Left kidney (tissue), 2 donors: ENCODE results near the gene PAK4. TPM values are rescaled to one million over a fixed set of nuclear protein-coding genes. Genes with fewer than 3 reads are reported as not detected.
A peak's percentile ranks its signal among the peaks of the same experiment; 100 is the strongest.
"Not testable (repeated sequence)": the region's sequence is repeated elsewhere in the genome, so short reads cannot be mapped to it uniquely, and the experiment has no call there.

Source experiments
- DNase-seq: peaks from one replicate; pipeline ENCODE4 v3.0.0-alpha.2; 2013
- polyA plus RNA-seq: library from polyadenylated mRNA; unstranded; fragments of 120-200 nt; gene quantifications from one replicate; pipeline ENCODE4 v1.2.1, GENCODE V29; 2013; ENCODE audit not compliant: insufficient read length

The PAK4 gene
- polyA plus RNA-seq, 1 donor: 46.1 TPM

DNA sequence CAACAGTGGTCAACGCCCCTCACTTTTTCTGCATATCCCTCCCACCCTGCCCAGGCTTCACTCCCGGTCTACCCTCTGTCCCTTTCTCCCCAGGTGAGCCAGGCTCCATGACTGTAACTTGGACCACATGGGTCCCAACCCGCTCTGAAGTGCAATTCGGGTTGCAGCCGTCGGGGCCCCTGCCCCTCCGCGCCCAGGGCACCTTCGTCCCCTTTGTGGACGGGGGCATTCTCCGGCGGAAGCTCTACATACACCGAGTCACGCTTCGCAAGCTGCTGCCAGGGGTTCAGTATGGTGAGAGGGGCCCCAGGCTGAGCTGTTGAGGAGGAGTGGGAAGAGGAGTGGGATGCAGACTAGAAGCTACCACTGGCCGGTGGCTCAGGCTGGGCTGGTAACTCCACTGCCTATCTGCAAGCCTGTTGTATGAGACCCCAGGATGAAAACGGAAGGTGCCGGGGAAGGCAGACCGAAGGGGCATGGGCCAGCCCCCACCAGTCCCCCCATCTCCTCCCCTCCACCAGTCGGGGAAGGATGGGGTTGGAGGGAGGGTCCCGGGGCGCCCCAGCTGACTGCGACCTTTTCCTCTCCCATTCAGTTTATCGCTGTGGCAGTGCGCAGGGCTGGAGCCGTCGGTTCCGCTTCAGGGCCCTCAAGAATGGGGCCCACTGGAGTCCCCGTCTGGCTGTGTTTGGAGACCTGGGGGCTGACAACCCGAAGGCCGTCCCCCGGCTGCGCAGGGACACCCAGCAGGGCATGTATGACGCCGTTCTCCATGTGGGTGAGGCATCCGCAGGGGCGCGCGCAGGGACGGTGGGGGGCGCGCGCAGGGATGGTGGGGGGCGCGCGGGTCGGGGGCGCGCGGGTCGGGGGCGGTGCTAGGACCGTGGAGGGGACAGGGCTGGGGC lies 27.0 kb upstream of the PAK4 start:
- DNase-seq: no peak

DNA sequence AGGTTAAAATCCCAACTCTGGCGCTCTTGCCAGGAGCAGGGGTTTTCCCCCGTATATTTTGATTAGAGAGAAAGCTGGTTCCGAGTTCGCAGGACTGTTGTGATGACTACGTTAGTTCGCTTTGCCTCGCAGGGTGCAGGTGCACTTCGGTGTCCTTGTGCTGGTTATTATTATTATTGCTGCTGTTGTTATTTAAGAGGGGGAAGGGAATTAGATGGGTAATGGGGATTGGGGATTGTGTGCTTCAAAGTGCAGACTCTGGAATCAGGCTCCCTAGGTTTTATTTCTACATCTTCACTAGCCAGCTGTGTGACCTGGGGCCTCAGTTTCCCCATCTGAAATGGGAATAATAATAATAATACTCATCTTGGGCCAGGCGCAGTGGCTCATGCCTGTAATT lies 26.2 kb upstream of the PAK4 start:
- no peak for DNase-seq

DNA sequence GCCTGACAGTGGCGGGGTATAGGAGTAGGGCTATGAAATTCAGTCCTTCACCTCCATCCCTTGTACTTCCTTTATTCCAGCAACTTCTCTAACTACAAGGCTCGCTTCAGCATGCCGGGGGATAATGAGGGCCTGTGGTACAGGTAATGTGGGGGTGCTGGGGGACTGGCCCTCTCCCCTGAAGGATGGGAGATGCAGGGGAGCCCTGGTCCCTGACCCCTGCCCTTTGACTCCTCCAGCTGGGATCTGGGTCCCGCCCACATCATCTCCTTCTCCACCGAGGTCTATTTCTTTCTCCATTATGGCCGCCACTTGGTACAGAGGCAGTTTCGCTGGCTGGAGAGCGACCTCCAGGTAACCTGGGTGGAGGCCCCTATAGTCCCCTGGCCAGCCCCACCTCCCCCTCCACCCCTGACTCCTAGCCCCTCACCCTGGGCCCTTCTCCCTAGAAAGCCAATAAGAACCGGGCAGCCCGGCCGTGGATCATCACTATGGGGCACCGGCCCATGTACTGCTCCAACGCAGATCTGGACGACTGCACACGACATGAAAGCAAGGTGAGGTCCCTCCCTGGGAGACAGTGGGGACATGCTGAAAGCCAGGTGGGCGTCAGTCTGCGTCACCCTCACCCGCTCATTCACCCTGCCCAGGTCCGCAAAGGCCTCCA lies 25.0 kb upstream of the PAK4 start:
- DNase-seq: no peak

DNA sequence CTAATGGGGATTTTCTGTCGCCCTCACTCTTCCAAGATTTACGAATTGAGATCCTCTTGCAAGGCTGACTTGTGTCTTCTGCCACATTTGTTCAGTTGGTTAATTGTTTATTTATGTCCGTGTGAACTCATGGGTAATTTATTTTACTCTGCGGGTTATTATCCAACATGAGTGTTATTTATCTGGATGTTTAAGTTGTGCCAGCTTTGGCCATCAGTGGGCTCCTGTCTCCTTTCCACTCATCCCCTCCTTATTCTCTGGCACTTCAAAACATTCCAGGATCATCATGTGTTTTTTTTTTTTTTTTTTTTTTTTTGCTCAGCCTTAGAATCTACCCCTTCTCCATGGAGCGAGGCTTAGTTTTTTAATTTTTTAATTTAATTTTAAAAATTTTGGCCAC lies 22.4 kb upstream of the PAK4 start:
- DNase-seq: no peak

DNA sequence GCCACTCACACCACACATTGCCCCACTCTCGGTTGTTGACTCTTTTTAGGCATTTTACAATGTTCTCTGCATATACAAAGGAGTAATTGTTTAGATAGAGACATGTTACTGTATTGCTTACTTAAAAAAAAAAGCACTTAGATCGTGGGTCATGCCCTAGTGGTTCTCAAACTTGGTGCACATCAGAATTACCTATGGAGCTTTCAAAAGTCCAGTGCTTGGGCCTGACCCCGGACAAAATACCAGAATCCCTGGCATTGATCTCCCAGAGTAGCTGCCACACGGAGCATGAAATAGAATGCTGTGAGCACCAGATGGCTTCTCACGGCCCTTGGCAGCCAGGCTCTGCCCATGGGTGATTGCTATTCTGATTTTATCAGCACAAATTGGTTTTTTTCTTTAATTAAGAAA lies 21.4 kb upstream of the PAK4 start:
- DNase-seq: no peak

- no peak for DNase-seq
Measured at GRCh38 chr19:39106194-39106593, 19.4 kb upstream of the PAK4 start.

GRCh38 chr19:39109641-39110040 lies 15.9 kb upstream of the PAK4 start:
- DNase-seq: no peak

GRCh38 chr19:39110263-39110967 lies 15.2 kb upstream of the PAK4 start:
- no peak for DNase-seq

DNA sequence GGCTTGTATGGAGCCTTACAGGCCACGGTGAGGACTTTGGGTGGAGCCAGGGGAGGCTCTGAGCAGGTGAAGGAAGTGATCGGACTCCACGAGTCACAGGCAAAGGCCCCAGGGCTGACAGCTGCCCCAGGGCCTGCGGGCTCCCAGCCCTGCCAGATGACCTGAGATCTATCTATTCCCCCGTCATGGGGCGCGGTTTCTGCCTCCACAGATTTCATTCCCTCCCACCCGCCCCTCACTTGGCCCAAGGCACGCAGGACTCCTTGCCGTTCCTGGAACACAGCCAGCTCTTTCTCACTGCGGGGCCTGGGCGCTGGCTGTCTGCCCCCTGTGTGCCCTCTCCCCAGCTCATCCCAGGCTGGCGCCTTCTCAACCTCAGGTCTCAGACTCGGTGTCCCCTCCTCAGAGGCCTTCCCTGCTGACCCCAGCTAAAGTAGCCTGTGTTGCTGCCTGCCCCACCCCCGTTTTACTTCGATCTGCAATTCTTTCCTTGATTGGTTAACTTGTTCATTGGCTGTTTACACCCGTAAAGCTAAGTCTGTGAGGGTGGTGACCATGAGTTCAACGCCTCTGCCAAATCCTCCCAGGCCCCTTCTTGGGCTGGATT lies 13.9 kb upstream of the PAK4 start:
- no peak for DNase-seq

- DNase-seq: no peak
Measured at GRCh38 chr19:39112338-39112890, 13.2 kb upstream of the PAK4 start.

- DNase-seq: no peak
Measured at GRCh38 chr19:39113199-39113598, 12.4 kb upstream of the PAK4 start.

DNA sequence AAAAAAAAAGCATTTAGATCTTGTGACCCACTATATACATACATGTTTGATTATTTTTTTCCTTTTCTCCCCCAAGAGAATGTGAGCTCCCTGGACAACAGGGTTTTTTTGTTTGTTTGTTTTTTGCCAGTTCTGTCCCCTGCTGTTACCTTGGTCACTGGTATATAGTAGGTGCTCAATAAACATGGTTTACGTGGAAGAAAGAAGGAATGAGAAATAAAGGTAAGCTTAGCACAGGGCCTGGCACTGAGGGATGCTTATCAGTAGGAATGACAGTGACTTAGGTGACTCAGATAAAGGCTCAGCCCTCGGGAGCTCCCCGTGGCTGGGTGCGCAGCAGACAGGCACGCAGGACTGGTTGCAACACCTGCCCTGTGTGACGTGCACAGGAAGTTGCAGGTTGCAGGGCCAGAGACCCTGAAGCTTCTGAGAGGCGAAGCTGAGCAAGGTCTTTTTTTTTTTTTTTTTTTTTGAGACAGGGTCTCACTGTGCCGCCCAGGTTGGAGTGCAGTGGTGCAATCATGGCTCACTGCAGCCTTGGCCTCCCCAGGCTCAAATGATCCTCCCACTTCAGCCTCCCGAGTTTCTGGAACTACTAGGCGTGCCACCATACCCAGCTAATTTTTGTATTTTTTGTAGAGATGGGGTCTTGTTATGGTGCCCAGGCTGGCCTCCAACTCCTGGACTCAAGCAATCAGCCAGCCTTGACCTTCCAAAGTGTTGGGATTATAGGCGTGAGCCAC lies 10.3 kb upstream of the PAK4 start:
- no peak for DNase-seq

GRCh38 chr19:39117023-39117422 lies 8.6 kb upstream of the PAK4 start:
- DNase-seq: not testable (repeated sequence)

DNA sequence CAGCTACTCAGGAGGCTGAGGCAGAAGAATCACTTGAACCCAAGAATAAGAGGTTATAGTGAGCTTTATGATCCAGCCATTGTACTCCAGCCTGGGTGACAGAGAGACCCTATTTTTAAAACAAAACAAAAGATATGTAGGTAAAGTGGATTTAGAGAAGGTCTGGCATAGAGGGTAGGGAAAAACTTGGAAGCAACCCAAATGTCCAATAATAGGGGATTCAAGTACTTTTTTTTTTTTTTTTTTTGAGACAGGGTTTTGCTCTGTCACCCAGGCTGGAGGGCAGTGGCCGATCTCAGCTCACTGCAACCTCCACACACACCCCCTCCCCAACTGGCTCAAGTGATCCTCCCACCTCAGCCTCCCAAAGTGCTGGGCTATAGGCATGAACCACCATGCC lies 5.8 kb upstream of the PAK4 start:
- no peak for DNase-seq

GRCh38 chr19:39122934-39123731 lies 2.5 kb upstream of the PAK4 start:
- DNase-seq: no peak

GRCh38 chr19:39124136-39124764 lies 1.3 kb upstream of the PAK4 start:
- no peak for DNase-seq

DNA sequence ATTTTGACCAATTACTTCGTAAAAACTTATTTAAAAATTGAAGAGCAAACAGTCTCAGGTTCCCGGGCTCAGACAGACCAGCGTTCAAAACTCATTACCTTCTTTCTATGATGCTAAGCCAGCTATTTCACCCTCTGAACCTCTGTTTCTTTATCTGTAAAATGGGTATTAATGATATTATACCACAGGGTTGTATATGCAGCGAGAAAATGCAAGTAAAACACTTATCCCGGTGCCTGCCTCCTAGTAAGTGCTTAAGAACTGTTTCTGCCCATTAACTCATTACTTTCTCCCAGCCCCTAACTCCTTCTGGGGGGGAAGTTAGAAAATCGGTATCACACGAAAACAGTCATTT lies 410 bp upstream of the PAK4 start:
- no peak for DNase-seq

GRCh38 chr19:39126312-39127187 lies 964 bp downstream of the PAK4 start:
- DNase-seq: peak; percentile 66
